Endothelial cell of umbilical vein (primary cell): ENCODE data around the gene DENND4A. TPM values are rescaled to one million over a fixed set of nuclear protein-coding genes. Genes with fewer than 3 reads are reported as not detected.

Source experiments
- BruUV-seq: library from RNA; stranded (reverse); fragments of 400-500 nt; replicated peaks from 2 replicates; lab custom pipeline; 2021; lab: Mats Ljungman, UMichigan
- CTCF ChIA-PET: fragments of 300-600, 350-600 bp; sonication (Branson Sonifier 250); formaldehyde crosslinking; loops from one replicate; lab custom pipeline; 2021; ENCODE audit warnings: antibody characterized with exemption, inconsistent platforms; lab: Charles Lee
- POLR2A ChIA-PET: fragments of 300-600, 350-600 bp; sonication (Branson Sonifier 250); formaldehyde crosslinking; loops from one replicate; lab custom pipeline; 2021; ENCODE audit warnings: antibody characterized with exemption, inconsistent platforms; lab: Charles Lee
- DNase-seq: peaks from one replicate; pipeline ENCODE4 v3.0.0-alpha.2; 2011; ENCODE audit warnings: low read depth, low spot score
- FAIRE-seq: peaks from 2 replicates; lab custom pipeline; 2011; peaks lifted over from hg19 to GRCh38; lab: Jason Lieb, UNC
- H2AFZ ChIP-seq: 2 replicates; pipeline ENCODE4 v1.6.0; 2012; ENCODE audit warnings: low read depth, low read length, control low read depth, inconsistent platforms
- H3K27ac ChIP-seq: 2 replicates; pipeline ENCODE4 v1.5.1; 2011; ENCODE audit warnings: low read depth, mild to moderate bottlenecking, control low read depth, low read length, moderate library complexity; ENCODE audit not compliant: insufficient read depth
- H3K27me3 ChIP-seq, 2 experiments: 2 replicates each; pipeline versions ENCODE4 v1.6.0 to v1.6.1; 2011; ENCODE audit warnings: low read length in 2 of 2, mixed read lengths in 1 of 2; ENCODE audit not compliant: control insufficient read depth in 2 of 2, insufficient read depth in 2 of 2
- H3K36me3 ChIP-seq, 2 experiments: 2 replicates in 1 of 2; 3 replicates in 1 of 2; pipeline ENCODE4 v1.5.1; 2011; ENCODE audit warnings: low read length in 2 of 2, mild to moderate bottlenecking in 1 of 2, moderate library complexity in 1 of 2; ENCODE audit not compliant: control insufficient read depth in 2 of 2, insufficient read depth in 2 of 2; ENCODE audit errors: extremely low read depth in 1 of 2
- H3K4me1 ChIP-seq: 3 replicates; pipeline ENCODE4 v1.5.1; 2011; ENCODE audit warnings: mild to moderate bottlenecking, low read length; ENCODE audit not compliant: control insufficient read depth, insufficient read depth; ENCODE audit errors: extremely low read depth
- H3K4me2 ChIP-seq: 2 replicates; pipeline ENCODE4 v1.6.1; 2011; ENCODE audit warnings: low read length, control low read depth, mixed read lengths; ENCODE audit not compliant: insufficient read depth
- H3K4me3 ChIP-seq, 3 experiments: fragments of 200-600 bp in 1 of 3; sonication (generic), shearing (Covaris generic) in 1 of 3; replicated peaks in 1 of 3; 2 replicates each; pipeline ENCODE4 v1.5.1; 2011 to 2016; ENCODE audit warnings: control low read depth in 3 of 3, low read length in 3 of 3, mild to moderate bottlenecking in 2 of 3, inconsistent platforms in 1 of 3, low read depth in 1 of 3, moderate library complexity in 1 of 3; ENCODE audit not compliant: insufficient read depth in 1 of 3
- H3K79me2 ChIP-seq: 2 replicates; pipeline ENCODE4 v1.6.0; 2012; ENCODE audit warnings: low read length, inconsistent platforms; ENCODE audit not compliant: control insufficient read depth, insufficient read depth
- H3K9ac ChIP-seq: replicated peaks from 2 replicates; pipeline ENCODE3; 2011; ENCODE audit warnings: low read length, control low read depth; ENCODE audit not compliant: insufficient read depth; ENCODE audit errors: extremely low read depth
- H3K9me1 ChIP-seq: replicated peaks from 3 replicates; pipeline ENCODE4 v1.6.0; 2011; ENCODE audit warnings: mild to moderate bottlenecking, low read length; ENCODE audit not compliant: control insufficient read depth, insufficient read depth; ENCODE audit errors: extremely low read depth
- H3K9me3 ChIP-seq: replicated peaks from 2 replicates; pipeline ENCODE4 v1.5.1; 2012; ENCODE audit warnings: low read length, inconsistent platforms; ENCODE audit not compliant: control insufficient read depth, insufficient read depth
- H4K20me1 ChIP-seq: replicated peaks from 2 replicates; pipeline ENCODE3; 2011; ENCODE audit warnings: mild to moderate bottlenecking, low read length; ENCODE audit not compliant: control insufficient read depth, insufficient read depth; ENCODE audit errors: extremely low read depth
- CTCF ChIP-seq, 2 donors: IDR thresholded peaks; 1 replicate in 1 of 2; 2 replicates in 1 of 2; pipeline ENCODE4 v1.5.1; 2011; ENCODE audit warnings: low read length in 2 of 2, mild to moderate bottlenecking in 2 of 2, moderate library complexity in 2 of 2, control low read depth in 1 of 2, inconsistent platforms in 1 of 2, low read depth in 1 of 2; ENCODE audit not compliant: insufficient read depth in 1 of 2; ENCODE audit errors: extremely low read depth in 1 of 2
- FOS ChIP-seq: IDR thresholded peaks from 2 replicates; pipeline ENCODE4 v1.6.1; 2011; ENCODE audit warnings: mild to moderate bottlenecking, low read length, moderate library complexity, borderline replicate concordance; ENCODE audit not compliant: insufficient read depth
- MAX ChIP-seq: IDR thresholded peaks from 2 replicates; pipeline ENCODE4 v1.6.1; 2011; ENCODE audit not compliant: insufficient read depth, insufficient read length
- MYC ChIP-seq: IDR thresholded peaks from one replicate; pipeline ENCODE4 v1.6.1; 2011; ENCODE audit warnings: mild to moderate bottlenecking, low read depth, low read length
- POLR2A ChIP-seq: IDR thresholded peaks from 2 replicates; pipeline ENCODE4 v1.6.1; 2012; ENCODE audit warnings: low read depth, mild to moderate bottlenecking, control low read depth, low read length
- POLR2AphosphoS5 ChIP-seq: IDR thresholded peaks from 2 replicates; pipeline ENCODE4 v1.6.1; 2012; ENCODE audit warnings: low read depth, mild to moderate bottlenecking, control low read depth, low read length, moderate library complexity; ENCODE audit not compliant: insufficient read depth
- dilution Hi-C: fragments of 300-500 bp; cut with MboI; formaldehyde crosslinking; loops from one replicate; pipeline ENCODE4 v1.15.0; 2019; ENCODE audit warnings: low sequenced_read_pairs; ENCODE audit not compliant: extremely low pct_ligation_motif_present
- intact Hi-C: fragments of 100-400 bp; cut with micrococcal nuclease; formaldehyde crosslinking; loops from one replicate; pipeline ENCODE4 v1.10.0; 2022
- polyA plus RNA-seq, 4 experiments: library from polyadenylated mRNA; depleted of rRNA in 3 of 4; stranded (reverse) in 3 of 4; unstranded in 1 of 4; fragments of >200 nt; gene quantifications; 2 replicates each; pipeline versions ENCODE4 v1.2.1 to v1.2.3, GENCODE V29; 2011 to 2012; ENCODE audit warnings: missing spikeins in 1 of 4
- total RNA-seq: library from RNA; stranded (reverse); gene quantifications from 2 replicates; pipeline ENCODE4 v1.2.3, GENCODE V29; 2021

Gene DENND4A
- total and polyA plus RNA-seq, 2 donors (not counting 3 experiments of a cell fraction or from before 2014, with no cell fraction given) = 5.7 to 22.2 TPM

GRCh38 chr15:65642594-65642993 is 149.5 kb downstream of the DENND4A start:
- ChIA-PET POLR2A (interaction anchor here (0.8 to 1.3 kb wide), 2 partner anchors 227 to 338 kb away, joined by 3 to 4 read pairs; partner anchors contain the start of genes RAB11A and RNU5B-1), CTCF (interaction anchor here (0.5 to 1.9 kb wide), 9 partner anchors 11 to 215 kb away, joined by 3 to 9 read pairs (median 3); partner anchors contain the start of genes INTS14 and SLC24A1)
- intact Hi-C loops (no loop called here), dilution Hi-C loops (no loop called here)
- no peaks in the 10 kb centered on the region for H3K36me3 ChIP-seq
- peak overlapping the region; percentile 27 for H3K27ac ChIP-seq
- H3K4me2 ChIP-seq = peak overlapping the region; percentile 69
- no peaks in the 10 kb centered on the region for H3K79me2 ChIP-seq
- DNase-seq (peak; percentile 25), FAIRE-seq (peak; percentile 88)
- H3K4me3 ChIP-seq = peak overlapping the region in 1 of 3 experiments; percentile 26
- no peaks in the 10 kb centered on the region for H3K27me3 ChIP-seq
- peak overlapping the region; percentile 13 for H3K9ac ChIP-seq
- TF ChIP-seq CTCF (IDR thresholded peaks at IDR 0.05; ENCODE audit: extremely low read depth in 1 of 2, insufficient read depth in 1 of 2, low read depth in 1 of 2, low read length in 2 of 2) (no peak), MYC (no peak), MAX (no peak), POLR2AphosphoS5 (peak; percentile 37), POLR2A (no peak), FOS (no peak)
- BruUV-seq = no TSS peak
- no peaks in the 10 kb centered on the region for H4K20me1 ChIP-seq
- H3K9me3 ChIP-seq = no peaks in the 10 kb centered on the region
- peaks cover 28% of the 10 kb centered on the region for H3K4me1 ChIP-seq
- peak overlapping the region; percentile 34 for H2AFZ ChIP-seq
- H3K9me1 ChIP-seq = no peaks in the 10 kb centered on the region
